Fibroblast of lung (primary cell): ENCODE measurements around the gene PDX1. TPM values are rescaled to one million over a fixed set of nuclear protein-coding genes. Genes with fewer than 3 reads are reported as not detected.

Experiments used
- DNase-seq, 2 donors: peaks; one replicate each; pipeline versions ENCODE4 v3.0.0 to v3.0.0-alpha.2; 2010; ENCODE audit warnings: low read depth in 2 of 2
- H2AFZ ChIP-seq: 2 replicates; pipeline ENCODE4 v1.5.1; 2012; ENCODE audit warnings: low read length, control low read depth, inconsistent platforms
- H3K27ac ChIP-seq: 2 replicates; pipeline ENCODE4 v1.5.1; 2011; ENCODE audit warnings: low read length, control low read depth; ENCODE audit not compliant: insufficient read depth
- H3K27me3 ChIP-seq: 2 replicates; pipeline ENCODE4 v1.5.1; 2011; ENCODE audit warnings: mild to moderate bottlenecking, low read length; ENCODE audit not compliant: control insufficient read depth, insufficient read depth
- H3K36me3 ChIP-seq: 2 replicates; pipeline ENCODE4 v1.5.1; 2011; ENCODE audit warnings: low read length; ENCODE audit not compliant: control insufficient read depth, insufficient read depth
- H3K4me1 ChIP-seq: 2 replicates; pipeline ENCODE4 v1.5.1; 2011; ENCODE audit warnings: low read length; ENCODE audit not compliant: control insufficient read depth, insufficient read depth; ENCODE audit errors: extremely low read depth
- H3K4me2 ChIP-seq: 2 replicates; pipeline ENCODE4 v1.5.1; 2011; ENCODE audit warnings: low read length, control low read depth; ENCODE audit not compliant: insufficient read depth; ENCODE audit errors: extremely low read depth
- H3K4me3 ChIP-seq, 4 experiments: fragments of 200-600 bp in 1 of 4; sonication (generic) in 1 of 4; replicated peaks in 1 of 4; 2 replicates each; pipeline ENCODE4 v1.5.1; 2011 to 2016; ENCODE audit warnings: low read length in 4 of 4, low read depth in 3 of 4, mild to moderate bottlenecking in 3 of 4, control low read depth in 2 of 4, inconsistent platforms in 1 of 4, mixed read lengths in 1 of 4; ENCODE audit not compliant: insufficient read depth in 1 of 4; ENCODE audit errors: control extremely low read depth in 1 of 4
- H3K79me2 ChIP-seq: 2 replicates; pipeline ENCODE4 v1.5.1; 2012; ENCODE audit warnings: mild to moderate bottlenecking, low read length, inconsistent platforms; ENCODE audit not compliant: control insufficient read depth, insufficient read depth
- H3K9ac ChIP-seq: 2 replicates; pipeline ENCODE4 v1.5.1; 2011; ENCODE audit warnings: mild to moderate bottlenecking, low read length, control low read depth; ENCODE audit not compliant: insufficient read depth
- H3K9me3 ChIP-seq: 2 replicates; pipeline ENCODE4 v1.5.1; 2012; ENCODE audit warnings: low read depth, low read length; ENCODE audit not compliant: control insufficient read depth, insufficient read depth
- H4K20me1 ChIP-seq: 2 replicates; pipeline ENCODE4 v1.5.1; 2011; ENCODE audit warnings: low read length; ENCODE audit not compliant: control insufficient read depth, insufficient read depth; ENCODE audit errors: extremely low read depth
- EZH2 ChIP-seq: IDR thresholded peaks from 2 replicates; pipeline ENCODE4 v1.5.1; 2012; ENCODE audit warnings: low read length, control low read depth, mild to moderate bottlenecking; ENCODE audit errors: missing control alignments
- polyA plus RNA-seq, 2 donors: library from polyadenylated mRNA; depleted of rRNA in 1 of 2; stranded (reverse) in 1 of 2; unstranded in 1 of 2; fragments of >200 nt; gene quantifications; 2 replicates each; pipeline ENCODE4 v1.2.1, GENCODE V29; 2011 to 2012; ENCODE audit warnings: missing spikeins in 1 of 2
- total RNA-seq: library from RNA; depleted of rRNA; stranded (reverse); fragments of >200 nt; gene quantifications from 2 replicates; pipeline ENCODE4 v1.2.1, GENCODE V29; 2014
- TF ChIP-seq, protein P1 (sequence below), 2 donors: IDR thresholded peaks in 1 of 2; conservative IDR thresholded peaks in 1 of 2; 1 replicate in 1 of 2; 2 replicates in 1 of 2; pipeline ENCODE4 v1.5.1; 2011 to 2012; ENCODE audit warnings: low read length in 2 of 2, control low read depth in 1 of 2, inconsistent platforms in 1 of 2, low read depth in 1 of 2, mild to moderate bottlenecking in 1 of 2

Gene PDX1
- total and polyA plus RNA-seq, 2 donors (not counting 1 experiment from before 2014, with no cell fraction given) = not detected

DNA sequence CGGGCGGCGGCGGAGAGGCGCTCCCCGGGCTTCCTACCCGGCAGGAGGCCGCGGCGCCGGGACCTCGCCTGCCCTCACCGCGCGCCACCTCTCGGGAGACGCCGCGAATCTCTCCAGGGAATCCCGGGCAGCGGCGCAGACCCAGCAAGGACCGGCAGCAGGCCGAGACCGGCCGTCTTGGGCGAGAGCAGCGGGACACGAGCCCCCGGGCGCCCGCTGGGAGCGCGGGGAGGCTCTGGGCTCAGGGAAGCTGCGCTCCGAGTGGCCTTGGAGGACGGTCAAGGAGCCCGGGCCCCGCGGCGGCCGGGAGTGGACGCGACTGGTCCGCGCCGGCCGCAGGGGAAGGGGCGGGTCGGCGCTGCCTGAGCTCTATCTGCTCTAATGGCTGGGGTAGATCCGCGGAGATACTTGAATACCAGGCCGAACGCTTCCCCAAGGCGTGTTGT, 34.6 kb downstream of the PDX1 start:
- no peak overlapping the region for H3K9ac ChIP-seq
- no peaks in the 10 kb centered on the region for H3K4me1 ChIP-seq
- TF ChIP-seq, protein P1, sequence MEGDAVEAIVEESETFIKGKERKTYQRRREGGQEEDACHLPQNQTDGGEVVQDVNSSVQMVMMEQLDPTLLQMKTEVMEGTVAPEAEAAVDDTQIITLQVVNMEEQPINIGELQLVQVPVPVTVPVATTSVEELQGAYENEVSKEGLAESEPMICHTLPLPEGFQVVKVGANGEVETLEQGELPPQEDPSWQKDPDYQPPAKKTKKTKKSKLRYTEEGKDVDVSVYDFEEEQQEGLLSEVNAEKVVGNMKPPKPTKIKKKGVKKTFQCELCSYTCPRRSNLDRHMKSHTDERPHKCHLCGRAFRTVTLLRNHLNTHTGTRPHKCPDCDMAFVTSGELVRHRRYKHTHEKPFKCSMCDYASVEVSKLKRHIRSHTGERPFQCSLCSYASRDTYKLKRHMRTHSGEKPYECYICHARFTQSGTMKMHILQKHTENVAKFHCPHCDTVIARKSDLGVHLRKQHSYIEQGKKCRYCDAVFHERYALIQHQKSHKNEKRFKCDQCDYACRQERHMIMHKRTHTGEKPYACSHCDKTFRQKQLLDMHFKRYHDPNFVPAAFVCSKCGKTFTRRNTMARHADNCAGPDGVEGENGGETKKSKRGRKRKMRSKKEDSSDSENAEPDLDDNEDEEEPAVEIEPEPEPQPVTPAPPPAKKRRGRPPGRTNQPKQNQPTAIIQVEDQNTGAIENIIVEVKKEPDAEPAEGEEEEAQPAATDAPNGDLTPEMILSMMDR (conservative IDR thresholded peaks at IDR 0.05 in 1 of 2, IDR thresholded peaks at IDR 0.05 in 1 of 2; ENCODE audit: low read depth in 1 of 2, low read length in 2 of 2) = no peak
- TF ChIP-seq EZH2 = no peak
- H3K79me2 ChIP-seq = no peaks in the 10 kb centered on the region
- no peaks in the 10 kb centered on the region for H3K9me3 ChIP-seq
- H4K20me1 ChIP-seq = no peaks in the 10 kb centered on the region
- H3K4me2 ChIP-seq = peak overlapping the region; percentile 71
- H3K4me3 ChIP-seq = peak overlapping the region in 2 of 4 experiments; percentile 16 to 55
- peak overlapping the region; percentile 74 for H2AFZ ChIP-seq
- H3K27ac ChIP-seq = no peak overlapping the region
- H3K27me3 ChIP-seq = peaks cover 28% of the 10 kb centered on the region
- H3K36me3 ChIP-seq = no peaks in the 10 kb centered on the region
- peak in 1 of 2 donors; percentile 26 for DNase-seq

DNA sequence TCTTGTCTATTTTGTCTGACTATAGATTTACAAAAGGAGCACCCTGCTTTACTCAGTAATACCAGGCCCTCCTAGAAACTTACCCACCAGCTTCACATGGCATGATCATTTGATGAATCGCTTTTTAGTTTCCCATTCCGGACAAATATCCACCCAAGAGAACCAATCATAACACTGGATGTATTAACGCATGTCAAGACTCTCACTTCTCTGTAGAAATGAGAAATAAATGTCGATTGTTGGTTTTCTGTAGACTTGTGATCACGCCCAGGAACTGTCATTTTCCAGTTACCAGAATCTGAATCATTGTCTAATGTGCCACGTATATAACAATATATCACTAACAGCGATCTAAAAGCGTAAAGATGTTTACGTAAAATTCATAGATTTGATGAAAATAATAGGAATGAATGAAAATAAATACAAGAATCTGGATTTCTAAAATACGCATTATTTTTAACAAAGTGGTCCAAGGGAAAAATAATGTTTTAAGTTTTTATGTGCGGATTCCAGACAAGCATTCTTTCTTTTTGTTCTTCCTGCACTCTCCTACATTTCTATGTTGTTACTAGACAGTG, 35.3 kb downstream of the PDX1 start:
- DNase-seq = no peak
- no peaks in the 10 kb centered on the region for H3K4me1 ChIP-seq
- no peaks in the 10 kb centered on the region for H4K20me1 ChIP-seq
- H3K36me3 ChIP-seq = no peaks in the 10 kb centered on the region
- no peaks in the 10 kb centered on the region for H3K79me2 ChIP-seq
- no peak overlapping the region for H2AFZ ChIP-seq
- H3K9me3 ChIP-seq = no peaks in the 10 kb centered on the region
- peaks cover 33% of the 10 kb centered on the region for H3K27me3 ChIP-seq
- no peak overlapping the region for H3K27ac ChIP-seq
- H3K9ac ChIP-seq = no peak overlapping the region
- H3K4me3 ChIP-seq = no peak overlapping the region
- peak; percentile 26 for TF ChIP-seq EZH2
- TF ChIP-seq, protein P1 (conservative IDR thresholded peaks at IDR 0.05 in 1 of 2, IDR thresholded peaks at IDR 0.05 in 1 of 2; ENCODE audit: low read depth in 1 of 2, low read length in 2 of 2) = no peak
- no peak overlapping the region for H3K4me2 ChIP-seq

- no peaks in the 10 kb centered on the region for H3K4me1 ChIP-seq
- H3K27me3 ChIP-seq = peaks cover 46% of the 10 kb centered on the region
- no peaks in the 10 kb centered on the region for H4K20me1 ChIP-seq
- no peak overlapping the region for H2AFZ ChIP-seq
- H3K4me3 ChIP-seq = no peak overlapping the region
- H3K79me2 ChIP-seq = no peaks in the 10 kb centered on the region
- no peak for TF ChIP-seq EZH2
- TF ChIP-seq, protein P1 (conservative IDR thresholded peaks at IDR 0.05 in 1 of 2, IDR thresholded peaks at IDR 0.05 in 1 of 2; ENCODE audit: low read depth in 1 of 2, low read length in 2 of 2) = no peak
- H3K27ac ChIP-seq = no peak overlapping the region
- H3K9ac ChIP-seq = no peak overlapping the region
- H3K9me3 ChIP-seq = no peaks in the 10 kb centered on the region
- DNase-seq = no peak
- no peaks in the 10 kb centered on the region for H3K36me3 ChIP-seq
- H3K4me2 ChIP-seq = no peak overlapping the region
These were observed 36.9 kb downstream of the PDX1 start for GRCh38 chr13:27956576-27957300.
